GOT3 (cell line): ENCODE data around the gene SLC35B2.

Source experiments
- DNase-seq: peaks from one replicate; lab custom pipeline; 2025; ENCODE audit warnings: mixed read lengths; lab: John Stamatoyannopoulos, UW

The SLC35B2 gene

GRCh38 chr6:44285552-44286284, 28.4 kb upstream of the SLC35B2 start:
- no peak for DNase-seq

GRCh38 chr6:44284867-44285266, 27.5 kb upstream of the SLC35B2 start:
- no peak for DNase-seq

GRCh38 chr6:44284121-44284520, 26.8 kb upstream of the SLC35B2 start:
- DNase-seq: no peak

- no peak for DNase-seq
Measured at GRCh38 chr6:44278774-44279697, 21.7 kb upstream of the SLC35B2 start.

GRCh38 chr6:44278315-44278714, 21.0 kb upstream of the SLC35B2 start:
- no peak for DNase-seq

- no peak for DNase-seq
Measured at GRCh38 chr6:44277763-44278162, 20.4 kb upstream of the SLC35B2 start.

GRCh38 chr6:44276667-44277640, 19.6 kb upstream of the SLC35B2 start:
- no peak for DNase-seq

- no peak for DNase-seq
Measured at GRCh38 chr6:44275749-44276648, 18.7 kb upstream of the SLC35B2 start.

GRCh38 chr6:44275271-44275748, 18.0 kb upstream of the SLC35B2 start:
- DNase-seq: no peak

GRCh38 chr6:44273617-44274016, 16.3 kb upstream of the SLC35B2 start:
- DNase-seq: no peak

- DNase-seq: no peak
Measured at GRCh38 chr6:44272999-44273566, 15.8 kb upstream of the SLC35B2 start.

- no peak for DNase-seq
Measured at GRCh38 chr6:44272529-44272928, 15.2 kb upstream of the SLC35B2 start.

GRCh38 chr6:44271914-44272313, 14.6 kb upstream of the SLC35B2 start:
- no peak for DNase-seq

- no peak for DNase-seq
Measured at GRCh38 chr6:44271406-44271723, 14.0 kb upstream of the SLC35B2 start.

GRCh38 chr6:44270526-44271405, 13.4 kb upstream of the SLC35B2 start:
- no peak for DNase-seq

GRCh38 chr6:44269921-44270525, 12.7 kb upstream of the SLC35B2 start, which contains the start of gene TMEM151B:
TMEM151B (plus strand) TSS chr6:44270450; CDS start chr6:44270743, 293 bp downstream.
- DNase-seq: no peak

- no peak for DNase-seq
Measured at GRCh38 chr6:44269178-44269920, 12.0 kb upstream of the SLC35B2 start.

- DNase-seq: no peak
Measured at GRCh38 chr6:44268095-44268628, 10.8 kb upstream of the SLC35B2 start.
